GM12865 (cell line): Measurements from ENCODE around the gene LDLRAD4.

Experiments used
- DNase-seq: peaks from one replicate; pipeline ENCODE4 v3.0.0; 2010; ENCODE audit warnings: low read depth
- H3K4me3 ChIP-seq: 2 replicates; pipeline ENCODE4 v1.5.1; 2011; ENCODE audit warnings: mild to moderate bottlenecking, low read depth, low read length, control low read depth
- CTCF ChIP-seq: IDR thresholded peaks from 2 replicates; pipeline ENCODE4 v1.5.1; 2011; ENCODE audit warnings: low read length, control low read depth, low read depth, inconsistent platforms; ENCODE audit not compliant: insufficient read depth; ENCODE audit errors: missing control alignments

The LDLRAD4 gene

GRCh38 chr18:13185675-13186198 lies 32.8 kb upstream of the LDLRAD4 start:
- no peak for DNase-seq
- TF ChIP-seq CTCF: no peak
- H3K4me3 ChIP-seq: no peak overlapping the region

- TF ChIP-seq CTCF: no peak
- no peak for DNase-seq
- H3K4me3 ChIP-seq: no peak overlapping the region
Measured at GRCh38 chr18:13186687-13187086, 31.9 kb upstream of the LDLRAD4 start.

GRCh38 chr18:13187498-13187897 lies 31.1 kb upstream of the LDLRAD4 start:
- TF ChIP-seq CTCF: no peak
- DNase-seq: no peak
- no peak overlapping the region for H3K4me3 ChIP-seq

GRCh38 chr18:13191031-13191430 lies 27.5 kb upstream of the LDLRAD4 start:
- no peak for TF ChIP-seq CTCF
- DNase-seq: no peak
- H3K4me3 ChIP-seq: no peak overlapping the region

GRCh38 chr18:13191779-13192178 lies 26.8 kb upstream of the LDLRAD4 start:
- TF ChIP-seq CTCF: no peak
- DNase-seq: no peak
- H3K4me3 ChIP-seq: no peak overlapping the region

- DNase-seq: no peak
- H3K4me3 ChIP-seq: no peak overlapping the region
- no peak for TF ChIP-seq CTCF
Measured at GRCh38 chr18:13192970-13193369, 25.6 kb upstream of the LDLRAD4 start.

- no peak overlapping the region for H3K4me3 ChIP-seq
- no peak for DNase-seq
- TF ChIP-seq CTCF: no peak
Measured at GRCh38 chr18:13194239-13194638, 24.3 kb upstream of the LDLRAD4 start.
